ENCODE results near the gene ZNF619.
"Not testable (repeated sequence)": the region's sequence is repeated elsewhere in the genome, so short reads cannot be mapped to it uniquely, and the experiment has no call there.

The ZNF619 gene
- total RNA-seq: 6.0 to 19.9 reads per million in 2 donors

DNA sequence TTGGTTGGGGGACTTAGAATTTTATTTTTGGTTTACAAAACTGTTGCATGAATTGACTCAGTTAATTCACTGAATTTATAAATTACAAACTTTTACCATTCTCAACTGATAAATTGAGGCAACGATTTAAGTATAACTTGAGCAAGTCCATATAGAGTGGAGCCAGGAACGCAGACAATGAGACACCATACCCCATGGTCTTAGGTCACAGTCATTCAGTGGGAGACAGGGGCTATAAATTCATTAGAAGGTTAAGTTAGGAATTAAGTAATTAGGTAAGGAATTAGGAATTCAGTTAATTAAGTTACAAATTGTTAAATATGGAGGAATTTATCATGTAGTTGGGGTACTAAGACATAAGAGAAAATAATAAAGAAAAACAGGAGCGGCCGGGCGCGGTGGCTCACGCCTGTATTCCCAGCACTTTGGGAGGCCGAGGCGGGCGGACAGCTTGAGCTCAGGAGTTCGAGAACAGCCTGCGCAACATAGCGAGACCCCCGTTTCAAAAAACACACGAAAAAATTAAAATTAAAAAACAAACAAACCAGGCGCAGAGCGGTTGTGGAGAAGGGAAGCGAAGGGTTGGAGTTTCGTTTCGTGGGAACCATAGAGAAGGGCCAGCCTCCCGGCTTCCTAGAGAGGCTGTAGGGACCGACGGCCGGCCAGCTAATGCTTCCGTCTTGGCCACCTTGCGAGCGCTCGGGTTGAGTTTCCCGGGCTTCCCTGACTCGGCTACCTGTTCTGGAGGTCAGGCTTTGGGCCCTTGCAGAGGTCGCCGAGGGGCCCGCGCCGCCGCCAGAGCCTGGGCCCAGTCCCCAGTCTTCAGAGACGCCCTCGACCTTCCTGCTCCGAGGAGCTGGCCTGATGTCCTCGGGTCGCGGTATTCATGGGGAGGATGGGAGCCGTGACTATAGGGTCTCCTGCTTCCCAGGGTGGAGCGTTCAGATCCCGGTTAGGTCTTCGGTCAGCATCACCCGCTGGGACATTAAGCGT lies at the start of gene ZNF619:
Gene ZNF619, plus strand, starts transcription at position 645 of the 993 bp plus-strand sequence. CDS start 858 bp downstream, outside the sequence.
- DNase-seq: peak; percentile 41

- DNase-seq: no peak
Measured at GRCh38 chr3:40432793-40433192, 44.1 kb upstream of the ZNF619 start.

DNA sequence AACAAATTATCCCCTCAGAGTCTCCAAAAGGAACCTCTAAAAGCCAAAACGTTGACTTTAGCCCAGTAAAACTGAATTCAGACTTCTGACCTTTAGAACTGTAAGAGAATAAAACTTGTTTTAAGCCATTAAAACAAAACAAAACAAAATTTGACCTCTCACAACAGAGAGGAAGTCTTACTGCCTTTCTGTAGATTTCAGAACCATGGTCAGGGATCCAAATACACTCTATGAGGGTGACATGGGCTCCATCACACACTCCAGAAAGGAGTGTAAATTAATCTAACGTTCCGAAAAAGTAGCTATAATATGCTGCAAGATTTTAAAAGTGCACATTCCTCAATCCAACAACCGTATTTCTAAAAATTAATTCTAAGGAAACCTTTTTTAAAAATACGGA lies 39.0 kb upstream of the ZNF619 start:
- no peak for DNase-seq

GRCh38 chr3:40445062-40445461 lies 31.9 kb upstream of the ZNF619 start:
- DNase-seq: no peak

GRCh38 chr3:40445880-40446279 lies 31.0 kb upstream of the ZNF619 start:
- no peak for DNase-seq

- DNase-seq: no peak
Measured at GRCh38 chr3:40450438-40450837, 26.5 kb upstream of the ZNF619 start.

GRCh38 chr3:40451551-40451950 lies 25.4 kb upstream of the ZNF619 start:
- DNase-seq: no peak

- no peak for DNase-seq
Measured at GRCh38 chr3:40452057-40452456, 24.9 kb upstream of the ZNF619 start.

DNA sequence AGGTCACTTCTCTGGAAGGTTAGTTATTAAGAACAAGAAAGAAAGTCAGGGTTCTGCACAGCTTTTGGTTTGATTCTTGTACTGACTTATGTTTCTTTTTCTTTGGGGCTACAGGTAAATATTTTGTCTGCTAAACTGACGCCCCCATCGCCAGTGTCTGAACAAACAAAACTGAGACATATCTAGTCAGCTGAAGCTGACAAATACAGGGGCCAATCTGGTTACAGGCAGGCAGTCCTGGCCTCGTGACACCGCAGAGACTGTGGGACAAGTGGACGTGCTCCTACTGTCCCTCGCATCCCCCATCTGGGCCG lies 24.4 kb upstream of the ZNF619 start:
- no peak for DNase-seq

GRCh38 chr3:40452876-40453730 lies 23.8 kb upstream of the ZNF619 start:
- DNase-seq: peak; percentile 89

DNA sequence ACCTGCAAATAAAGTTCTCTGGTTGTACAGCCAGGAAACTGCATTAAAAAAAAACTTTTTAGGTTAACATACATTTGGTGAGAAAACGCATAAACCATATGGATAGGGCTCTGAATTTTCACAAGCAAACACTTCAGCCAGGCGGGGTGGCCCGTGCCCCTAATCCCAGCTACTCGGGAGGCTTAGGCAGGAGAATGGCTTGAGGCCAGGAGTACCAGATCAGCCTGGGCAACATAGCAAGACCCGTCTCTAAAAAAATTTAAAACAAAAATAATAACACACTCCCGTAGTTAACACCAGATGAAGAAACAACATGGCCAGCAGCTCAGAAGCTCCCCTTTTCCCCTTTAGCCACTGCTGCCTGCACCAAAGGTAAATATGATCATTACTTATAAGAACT lies 23.0 kb upstream of the ZNF619 start:
- no peak for DNase-seq

DNA sequence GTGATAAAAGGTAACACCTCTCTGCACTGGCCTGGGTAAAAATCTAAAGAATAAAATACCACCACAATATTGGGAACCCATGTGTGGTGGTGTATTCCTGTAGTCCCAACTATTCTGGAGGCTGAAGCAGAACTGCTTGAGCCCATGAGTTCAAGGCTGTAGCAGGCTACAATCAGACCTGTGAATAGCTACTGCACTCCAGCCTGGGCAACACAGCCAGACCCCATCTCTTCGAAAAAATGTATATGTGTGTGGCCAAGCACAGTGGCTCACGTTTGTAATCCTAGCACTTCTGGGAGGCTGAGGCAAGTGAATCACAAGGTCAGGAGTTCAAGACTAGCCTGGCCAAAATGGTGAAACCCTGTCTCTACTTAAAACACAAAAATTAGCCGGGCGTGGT lies 21.6 kb upstream of the ZNF619 start:
- DNase-seq: no peak

DNA sequence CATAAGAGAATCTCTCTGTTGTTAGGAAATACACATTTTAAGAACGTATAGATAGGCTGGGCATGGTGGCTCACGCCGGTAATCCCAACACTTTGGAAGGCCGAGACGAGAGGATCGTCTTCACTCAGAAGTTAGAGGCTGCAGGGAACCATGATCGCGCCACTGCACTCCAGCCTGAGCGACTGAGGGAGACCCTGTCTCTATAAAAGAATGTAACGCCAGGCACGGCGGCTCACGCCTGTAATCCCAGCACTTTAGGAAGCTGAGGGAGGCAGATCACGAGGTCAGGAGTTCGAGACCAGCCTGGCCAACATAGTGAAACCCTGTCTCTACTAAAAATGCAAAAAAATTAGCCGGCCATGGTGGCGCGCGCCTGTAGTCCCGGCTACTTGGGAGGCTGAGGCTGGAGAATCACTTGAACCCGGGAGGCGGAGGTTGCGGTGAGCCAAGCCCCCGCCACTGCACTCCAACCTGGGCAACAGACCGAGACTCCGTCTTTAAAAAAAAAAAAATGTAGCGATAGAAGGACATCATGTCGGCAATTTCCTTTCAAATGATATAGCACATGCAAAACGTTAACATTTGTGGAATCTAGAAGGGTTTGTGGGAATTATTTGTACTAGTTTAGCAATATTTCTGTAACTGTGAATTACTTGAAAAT lies 20.5 kb upstream of the ZNF619 start:
- no peak for DNase-seq

DNA sequence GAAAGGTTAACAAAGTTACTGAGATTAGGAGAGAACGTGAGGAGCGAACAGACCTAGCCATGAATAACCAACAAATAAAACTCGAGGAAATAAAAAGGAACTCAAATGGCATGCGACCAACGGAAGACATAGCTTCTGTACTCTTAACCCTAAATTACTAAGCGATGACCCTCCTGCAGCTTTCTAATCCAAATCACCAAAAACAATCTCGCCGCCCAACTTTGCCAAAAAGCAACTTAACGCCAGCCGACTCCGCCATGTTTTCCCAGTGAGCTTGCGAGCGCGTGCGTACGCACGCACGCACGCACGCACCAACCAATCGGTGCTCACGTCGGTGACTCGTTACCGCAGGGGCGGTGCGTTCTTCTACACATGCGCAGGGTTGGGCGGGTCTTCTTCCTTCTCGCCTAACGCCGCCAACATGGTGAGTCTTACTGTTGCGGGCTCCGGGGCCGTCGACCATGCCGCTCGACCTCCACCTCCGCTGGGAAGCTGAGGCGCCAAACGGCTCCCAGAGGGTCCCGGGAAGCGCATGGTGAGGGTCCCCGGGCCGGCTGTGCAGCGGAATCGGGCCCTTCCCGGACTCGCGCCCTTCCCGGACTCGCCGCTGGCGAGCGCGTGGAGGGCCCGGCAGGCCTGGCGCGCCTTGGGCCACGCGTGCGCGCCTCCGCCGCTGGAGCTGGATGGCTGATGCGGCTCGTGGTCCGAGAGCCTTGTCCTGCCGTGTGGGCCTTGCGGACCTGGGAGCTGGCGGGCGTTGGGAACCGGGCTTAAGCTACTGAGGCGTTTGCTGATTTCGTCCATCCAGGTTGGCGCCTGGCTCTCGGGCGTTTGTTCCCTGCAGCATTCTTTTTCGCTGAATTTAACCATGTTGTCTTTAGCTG lies 19.7 kb upstream of the ZNF619 start, which contains the start of gene RPL14:
Gene RPL14, plus strand, starts transcription at position 400 of the 884 bp plus-strand sequence. Its CDS starts 133 bp downstream, at position 533.
- peak; percentile 90 for DNase-seq

DNA sequence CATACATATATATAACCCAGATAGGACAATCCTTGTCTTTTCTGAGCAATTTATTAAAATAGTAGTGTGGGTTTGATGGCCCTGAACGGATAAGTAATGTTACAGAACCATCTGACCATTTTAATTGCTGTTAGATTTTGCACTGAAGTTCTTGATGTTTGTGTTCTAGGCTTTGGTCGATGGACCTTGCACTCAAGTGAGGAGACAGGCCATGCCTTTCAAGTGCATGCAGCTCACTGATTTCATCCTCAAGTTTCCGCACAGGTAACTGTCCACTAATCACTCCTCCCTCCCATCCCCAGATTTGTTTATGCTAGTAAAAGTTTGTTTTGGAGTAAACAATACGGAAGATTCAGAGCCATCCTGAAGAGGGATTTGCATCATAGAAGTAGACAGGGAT lies 18.4 kb upstream of the ZNF619 start:
- no peak for DNase-seq

GRCh38 chr3:40460481-40460880 lies 16.4 kb upstream of the ZNF619 start:
- DNase-seq: not testable (repeated sequence)

- DNase-seq: no peak
Measured at GRCh38 chr3:40461161-40461560, 15.8 kb upstream of the ZNF619 start.

- DNase-seq: not testable (repeated sequence)
Measured at GRCh38 chr3:40462838-40463237, 14.1 kb upstream of the ZNF619 start.

DNA sequence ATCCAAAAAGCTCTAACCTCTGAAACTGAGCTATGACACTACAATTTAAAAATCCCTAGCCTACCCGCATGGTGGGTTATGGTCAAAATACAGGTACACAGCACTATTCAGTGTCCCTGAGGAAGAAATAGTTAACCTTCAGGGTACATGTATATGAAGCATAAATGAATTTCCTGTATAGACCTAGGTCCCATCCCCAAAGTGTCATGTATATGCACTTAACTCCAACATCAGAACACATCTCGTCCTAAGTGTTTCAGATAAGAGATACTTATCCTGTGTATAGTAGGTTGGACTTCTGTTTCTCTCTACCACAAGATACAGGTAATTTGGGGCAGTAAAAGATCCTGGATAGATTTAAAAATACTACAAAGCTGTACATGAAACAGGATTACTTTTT lies 13.3 kb upstream of the ZNF619 start:
- DNase-seq: no peak

DNA sequence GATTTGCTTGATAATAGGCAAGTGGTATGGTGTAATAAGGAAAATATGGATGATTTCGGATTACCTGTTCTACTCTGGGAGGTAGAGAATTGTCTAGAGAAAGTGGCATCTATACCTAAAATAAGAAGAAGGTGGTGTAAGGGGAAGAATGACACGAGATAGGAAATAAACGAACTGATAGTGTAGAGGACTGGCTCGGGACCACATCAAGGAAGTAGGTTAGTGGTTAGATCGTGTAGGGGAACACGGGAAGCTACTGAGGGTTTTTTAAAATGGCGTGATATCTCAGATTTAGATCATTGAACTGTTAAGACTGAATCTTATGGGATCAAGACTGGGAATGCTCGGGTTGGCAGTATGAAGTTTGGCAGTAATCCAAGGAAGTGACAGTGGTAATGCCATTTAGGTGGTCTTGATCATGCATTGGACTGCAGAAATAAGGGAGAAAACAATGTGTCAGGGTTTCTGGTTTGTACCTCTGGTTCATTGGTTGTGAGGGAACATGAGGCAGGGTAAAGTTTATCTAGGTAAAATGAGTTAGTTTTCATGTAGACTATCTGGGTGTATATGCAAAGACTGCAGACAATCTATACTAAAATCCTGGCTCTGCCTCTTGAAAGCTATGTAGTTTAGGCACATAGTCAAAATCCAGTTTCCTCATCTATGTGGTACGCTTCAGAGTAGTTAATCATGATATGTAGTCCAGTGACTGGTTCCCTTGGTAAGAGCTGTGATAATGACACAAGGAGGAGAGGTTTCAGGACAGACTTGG lies 12.4 kb upstream of the ZNF619 start:
- DNase-seq: peak; percentile 19

- DNase-seq: no peak
Measured at GRCh38 chr3:40465111-40465407, 11.9 kb upstream of the ZNF619 start.

All from T-helper 9 cell (primary cell).